Stimulated activated CD4-positive, alpha-beta T cell treated with anti-CD3 and anti-CD28 coated beads, Interleukin-12 subunit alpha, Interleukin-12 subunit beta, amount 100 ng/mL, for 48 hours (primary cell): ENCODE results near the gene TIMM17A.
"Not testable (repeated sequence)": the region's sequence is repeated elsewhere in the genome, so short reads cannot be mapped to it uniquely, and the experiment has no call there.

ENCODE experiments used
- DNase-seq, 3 donors: peaks; one replicate each; pipeline ENCODE4 v3.0.0-alpha.2; 2020; ENCODE audit warnings: low read depth in 2 of 3, low spot score in 1 of 3

The TIMM17A gene

DNA sequence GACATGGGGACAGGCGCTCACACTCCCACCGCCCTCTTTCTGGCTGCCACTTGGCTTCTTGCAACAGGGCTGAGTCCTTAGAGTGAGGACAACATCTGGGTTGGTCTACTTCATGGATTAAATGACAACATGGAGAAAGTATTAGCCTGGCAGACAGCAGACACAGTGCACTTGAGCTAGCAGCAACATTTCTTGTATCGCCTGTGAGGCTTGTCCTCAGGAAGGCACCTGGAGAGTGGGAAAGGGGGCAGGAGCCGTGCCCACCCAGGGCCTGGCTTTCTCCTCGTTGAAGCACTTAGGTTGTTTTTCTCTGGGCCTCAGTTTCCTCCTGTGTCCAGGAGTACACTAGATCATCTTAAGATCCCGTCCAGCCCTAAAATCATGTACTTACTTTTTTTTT lies 58.8 kb downstream of the TIMM17A start:
- DNase-seq, result no peak

DNA sequence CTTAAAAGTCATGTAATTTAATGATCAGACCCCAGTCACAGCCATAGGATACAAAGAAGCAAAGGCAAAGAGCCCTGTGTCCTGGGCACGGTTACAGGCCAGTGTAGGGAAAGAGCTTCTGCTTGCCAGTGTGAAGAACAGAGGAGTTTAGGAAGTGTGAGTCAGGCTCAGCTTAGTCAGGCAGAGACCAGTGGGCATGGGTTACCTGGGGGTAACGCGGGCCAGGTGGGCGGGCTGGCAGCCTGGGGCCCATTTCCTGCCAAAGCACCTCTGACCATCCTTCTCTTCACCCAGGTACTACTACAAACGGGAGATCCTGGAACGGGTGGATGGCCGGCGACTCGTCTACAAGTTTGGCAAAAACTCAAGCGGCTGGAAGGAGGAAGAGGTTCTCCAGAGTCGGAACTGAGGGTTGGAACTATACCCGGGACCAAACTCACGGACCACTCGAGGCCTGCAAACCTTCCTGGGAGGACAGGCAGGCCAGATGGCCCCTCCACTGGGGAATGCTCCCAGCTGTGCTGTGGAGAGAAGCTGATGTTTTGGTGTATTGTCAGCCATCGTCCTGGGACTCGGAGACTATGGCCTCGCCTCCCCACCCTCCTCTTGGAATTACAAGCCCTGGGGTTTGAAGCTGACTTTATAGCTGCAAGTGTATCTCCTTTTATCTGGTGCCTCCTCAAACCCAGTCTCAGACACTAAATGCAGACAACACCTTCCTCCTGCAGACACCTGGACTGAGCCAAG lies 59.8 kb downstream of the TIMM17A start:
- DNase-seq, result no peak

- no peak for DNase-seq
These were observed 60.3 kb downstream of the TIMM17A start for GRCh38 chr1:202015662-202015937.

DNA sequence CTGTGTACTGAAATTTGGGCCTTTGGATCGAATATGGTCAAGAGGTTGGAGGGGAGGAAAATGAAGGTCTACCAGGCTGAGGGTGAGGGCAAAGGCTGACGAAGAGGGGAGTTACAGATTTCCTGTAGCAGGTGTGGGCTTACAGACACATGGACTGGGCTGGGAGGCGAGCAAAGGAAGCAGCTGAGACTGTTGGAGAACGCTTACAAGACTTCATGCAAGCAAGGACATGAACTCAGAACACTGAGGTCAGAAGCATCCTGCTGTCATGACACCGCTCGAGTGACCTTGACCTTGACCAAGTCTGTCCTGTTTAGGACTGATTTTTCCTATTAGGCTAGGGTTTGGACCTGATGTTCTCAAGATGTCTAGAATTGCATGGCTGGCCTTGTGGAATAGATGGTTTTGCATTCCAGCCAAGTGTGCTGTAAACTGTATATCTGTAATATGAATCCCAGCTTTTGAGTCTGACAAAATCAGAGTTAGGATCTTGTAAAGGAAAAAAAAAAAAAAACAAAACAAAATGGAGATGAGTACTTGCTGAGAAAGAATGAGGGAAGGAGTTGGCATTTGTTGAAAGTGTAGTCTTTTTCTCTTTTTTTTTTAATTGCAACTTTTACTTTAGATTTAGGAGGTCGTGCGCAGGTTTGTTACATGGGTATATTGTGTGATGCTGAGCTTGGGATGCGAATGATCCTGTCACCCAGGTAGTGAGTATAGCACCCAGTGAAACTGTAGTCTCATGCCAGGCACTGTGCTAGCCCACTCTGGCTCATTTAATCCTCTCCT lies 60.9 kb downstream of the TIMM17A start:
- DNase-seq, result no peak

GRCh38 chr1:202016811-202017748 lies 61.8 kb downstream of the TIMM17A start:
- no peak for DNase-seq

- DNase-seq, result no peak
These were observed 62.6 kb downstream of the TIMM17A start for GRCh38 chr1:202017749-202018467.

DNA sequence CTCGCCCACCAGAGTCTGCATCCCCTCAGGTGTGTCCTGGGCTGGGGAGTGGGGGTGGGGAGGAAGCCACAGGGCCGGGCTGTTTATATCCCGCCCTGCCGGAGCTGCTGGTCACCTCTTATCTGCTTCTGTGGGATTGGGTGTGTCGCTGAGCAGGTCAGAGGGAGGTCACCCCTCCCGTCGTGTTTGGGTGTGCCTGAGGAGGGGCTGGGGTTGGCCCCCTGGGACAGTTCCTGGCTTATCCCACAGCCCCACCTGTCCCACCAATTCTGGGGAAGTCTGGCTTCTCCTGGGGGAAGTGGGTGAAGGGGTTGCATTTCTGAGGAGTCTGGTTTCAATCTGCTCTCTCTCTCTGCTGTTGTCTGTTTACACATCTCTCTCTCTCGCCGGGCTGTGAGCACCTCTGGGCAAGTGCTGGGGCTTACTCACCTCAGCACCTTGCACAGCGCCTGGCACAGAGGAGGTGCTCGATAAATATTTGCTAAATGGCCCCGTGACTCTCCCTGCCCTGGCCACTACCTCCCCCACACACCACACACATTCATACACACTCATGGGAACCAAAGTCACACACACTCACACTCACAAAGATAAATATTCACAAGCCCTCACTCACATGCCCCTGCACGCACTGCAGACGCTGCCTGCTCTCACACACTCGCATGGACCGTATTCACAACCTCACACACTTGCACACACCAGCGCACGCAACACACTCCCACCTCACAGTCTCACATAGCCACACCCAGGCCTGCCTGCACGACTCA lies 63.3 kb downstream of the TIMM17A start:
- no peak for DNase-seq

GRCh38 chr1:202019235-202019558 lies 63.9 kb downstream of the TIMM17A start:
- DNase-seq, result not testable (repeated sequence)
